ENCODE data around the gene ARHGAP28. TPM values are rescaled to one million over a fixed set of nuclear protein-coding genes. Genes with fewer than 3 reads are reported as not detected.

The ARHGAP28 gene
- total RNA-seq, 2 donors from 2014 or later = 110 to 133 TPM

DNA sequence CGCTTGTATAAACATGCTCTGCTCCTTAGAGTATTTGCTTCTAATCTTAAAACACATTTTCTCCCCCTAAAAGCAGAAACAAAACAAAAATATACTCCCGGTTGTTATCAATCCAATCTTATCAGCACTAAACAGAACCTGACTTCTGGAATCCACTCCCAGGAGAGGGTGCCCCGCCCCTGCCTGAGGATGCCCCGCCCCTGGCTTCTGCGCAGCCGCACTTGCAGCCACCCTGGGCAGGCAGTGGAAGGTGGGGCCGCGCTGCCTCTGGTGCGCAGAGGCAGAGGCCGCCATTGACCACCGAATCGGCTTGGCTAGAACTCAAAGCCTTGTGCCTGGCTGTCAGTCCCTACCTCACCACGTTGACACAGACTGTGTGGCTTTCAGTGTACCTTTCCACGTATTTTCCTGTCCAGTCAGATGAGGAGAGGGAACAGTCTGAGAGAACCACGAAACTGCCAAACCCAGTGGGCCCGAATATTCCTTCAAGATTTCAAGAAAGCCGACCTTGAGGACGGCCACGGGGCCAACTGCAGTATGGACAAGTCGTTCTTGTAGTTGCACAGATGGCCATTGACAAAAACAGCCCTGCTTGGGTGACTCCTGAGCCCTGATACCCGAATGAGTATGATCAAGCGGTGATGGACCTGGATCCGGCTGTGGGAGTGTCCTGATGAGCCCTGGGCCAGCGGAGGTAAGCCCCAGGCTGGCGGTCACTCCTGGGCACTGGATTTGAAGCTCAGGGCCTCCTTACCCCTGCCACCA, 46.2 kb upstream of the ARHGAP28 start:
- H3K9me3 Mint-ChIP-seq = no peaks in the 10 kb centered on the region
- no peaks in the 10 kb centered on the region for H3K27me3 Mint-ChIP-seq (ENCODE audit: insufficient read depth)
- TF ChIP-seq, protein P1, sequence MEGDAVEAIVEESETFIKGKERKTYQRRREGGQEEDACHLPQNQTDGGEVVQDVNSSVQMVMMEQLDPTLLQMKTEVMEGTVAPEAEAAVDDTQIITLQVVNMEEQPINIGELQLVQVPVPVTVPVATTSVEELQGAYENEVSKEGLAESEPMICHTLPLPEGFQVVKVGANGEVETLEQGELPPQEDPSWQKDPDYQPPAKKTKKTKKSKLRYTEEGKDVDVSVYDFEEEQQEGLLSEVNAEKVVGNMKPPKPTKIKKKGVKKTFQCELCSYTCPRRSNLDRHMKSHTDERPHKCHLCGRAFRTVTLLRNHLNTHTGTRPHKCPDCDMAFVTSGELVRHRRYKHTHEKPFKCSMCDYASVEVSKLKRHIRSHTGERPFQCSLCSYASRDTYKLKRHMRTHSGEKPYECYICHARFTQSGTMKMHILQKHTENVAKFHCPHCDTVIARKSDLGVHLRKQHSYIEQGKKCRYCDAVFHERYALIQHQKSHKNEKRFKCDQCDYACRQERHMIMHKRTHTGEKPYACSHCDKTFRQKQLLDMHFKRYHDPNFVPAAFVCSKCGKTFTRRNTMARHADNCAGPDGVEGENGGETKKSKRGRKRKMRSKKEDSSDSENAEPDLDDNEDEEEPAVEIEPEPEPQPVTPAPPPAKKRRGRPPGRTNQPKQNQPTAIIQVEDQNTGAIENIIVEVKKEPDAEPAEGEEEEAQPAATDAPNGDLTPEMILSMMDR (conservative IDR thresholded peaks at IDR 0.05) = no peak
- 91 to 92% methylated on average over 24 to 25 of the region's 25 CpGs for WGBS, 2 experiments (ENCODE audit: insufficient coverage in 1 of 2, insufficient read length in 1 of 2)
- H3K4me3 ChIP-seq (ENCODE audit: low read length) = no peak overlapping the region
- no peak overlapping the region for H3K9ac ChIP-seq (ENCODE audit: extremely low read depth, low read length, poor library complexity, severe bottlenecking)
- H3K36me3 Mint-ChIP-seq (ENCODE audit: low read depth) = no peaks in the 10 kb centered on the region
- no peaks in the 10 kb centered on the region for H3K36me3 ChIP-seq (ENCODE audit: control insufficient read depth, insufficient read depth, low read length)
- DNase-seq = peak; percentile 58
- H3K27ac Mint-ChIP-seq = no peak overlapping the region
- H3K4me1 ChIP-seq (ENCODE audit: control insufficient read depth, insufficient read depth, low read length) = no peaks in the 10 kb centered on the region
- H3K9me3 ChIP-seq (ENCODE audit: control insufficient read depth, low read length) = no peaks in the 10 kb centered on the region
- no peaks in the 10 kb centered on the region for H3K27me3 ChIP-seq (ENCODE audit: control insufficient read depth, insufficient read depth, low read length, poor library complexity, severe bottlenecking)
- H3K4me1 Mint-ChIP-seq = peaks cover 6% of the 10 kb centered on the region
- H3K27ac ChIP-seq (ENCODE audit: low read depth, low read length) = no peak overlapping the region
- H3K4me3 Mint-ChIP-seq = no peak overlapping the region

DNA sequence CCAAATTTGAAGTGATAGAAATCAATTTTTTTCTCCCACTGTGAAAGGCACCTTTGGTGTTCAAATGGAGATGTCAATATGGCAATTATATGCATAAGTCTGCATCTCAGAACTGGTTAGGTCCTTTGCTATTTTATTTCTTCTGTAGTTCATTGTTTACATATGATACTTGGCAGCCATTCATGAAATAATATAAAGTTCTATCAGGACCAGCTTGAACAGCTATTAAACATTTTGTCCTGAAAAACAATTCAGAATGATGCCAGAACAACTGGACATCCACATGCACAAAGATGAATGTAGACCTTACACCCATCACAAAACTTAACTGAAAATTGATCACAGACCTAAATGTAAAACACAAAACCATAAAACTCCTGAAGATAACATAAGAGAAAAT, 41.8 kb upstream of the ARHGAP28 start:
- Histone ChIP-seq H3K9ac (ENCODE audit: extremely low read depth, low read length, poor library complexity, severe bottlenecking) (no peak overlapping the region), H3K36me3 (ENCODE audit: control insufficient read depth, insufficient read depth, low read length) (no peaks in the 10 kb centered on the region), H3K4me1 (ENCODE audit: control insufficient read depth, insufficient read depth, low read length) (no peaks in the 10 kb centered on the region), H3K4me3 (ENCODE audit: low read length) (no peak overlapping the region), H3K27ac (ENCODE audit: low read depth, low read length) (no peak overlapping the region), H3K27me3 (ENCODE audit: control insufficient read depth, insufficient read depth, low read length, poor library complexity, severe bottlenecking) (no peaks in the 10 kb centered on the region), H3K9me3 (ENCODE audit: control insufficient read depth, low read length) (no peaks in the 10 kb centered on the region)
- H3K9me3 Mint-ChIP-seq = no peaks in the 10 kb centered on the region
- H3K4me1 Mint-ChIP-seq = no peaks in the 10 kb centered on the region
- H3K36me3 Mint-ChIP-seq (ENCODE audit: low read depth) = no peaks in the 10 kb centered on the region
- no peaks in the 10 kb centered on the region for H3K27me3 Mint-ChIP-seq (ENCODE audit: insufficient read depth)
- H3K27ac Mint-ChIP-seq = no peak overlapping the region
- TF ChIP-seq, protein P1 (conservative IDR thresholded peaks at IDR 0.05) = no peak
- H3K4me3 Mint-ChIP-seq = no peak overlapping the region
- DNase-seq = no peak

DNA sequence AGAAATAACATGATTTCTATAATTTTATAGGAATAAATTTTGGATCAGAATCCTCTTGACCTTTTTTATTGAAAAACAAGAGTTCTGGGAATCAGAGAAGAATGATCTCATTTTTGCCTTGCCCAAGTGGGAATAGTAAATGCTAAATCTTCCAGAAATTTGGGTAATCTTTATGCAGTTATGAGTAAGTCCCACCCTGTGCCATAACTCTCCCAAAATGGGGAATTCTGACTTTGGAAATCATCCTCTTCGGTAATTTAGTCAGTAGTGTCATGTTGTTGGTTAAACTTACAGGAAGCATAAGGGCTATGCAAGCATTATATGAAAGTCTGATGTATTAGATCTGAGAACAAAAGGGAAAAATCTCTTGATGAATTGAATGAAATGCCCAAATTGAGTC, 20.6 kb upstream of the ARHGAP28 start:
- 88% methylated on average over 1 of the region's 1 CpG; no CpG with 5 or more reads in 1 of the 2 experiments for WGBS, 2 experiments (ENCODE audit: insufficient coverage in 1 of 2, insufficient read length in 1 of 2)
- TF ChIP-seq, protein P1 (conservative IDR thresholded peaks at IDR 0.05) = no peak
- Mint-ChIP-seq H3K27me3 (ENCODE audit: insufficient read depth) (no peaks in the 10 kb centered on the region), H3K9me3 (peaks cover 22% of the 10 kb centered on the region), H3K4me3 (no peak overlapping the region), H3K27ac (no peak overlapping the region), H3K4me1 (peaks cover 5% of the 10 kb centered on the region), H3K36me3 (ENCODE audit: low read depth) (no peaks in the 10 kb centered on the region)
- no peak overlapping the region for H3K9ac ChIP-seq (ENCODE audit: extremely low read depth, low read length, poor library complexity, severe bottlenecking)
- no peaks in the 10 kb centered on the region for H3K36me3 ChIP-seq (ENCODE audit: control insufficient read depth, insufficient read depth, low read length)
- H3K4me1 ChIP-seq (ENCODE audit: control insufficient read depth, insufficient read depth, low read length) = no peaks in the 10 kb centered on the region
- H3K4me3 ChIP-seq (ENCODE audit: low read length) = no peak overlapping the region
- H3K27me3 ChIP-seq (ENCODE audit: control insufficient read depth, insufficient read depth, low read length, poor library complexity, severe bottlenecking) = no peaks in the 10 kb centered on the region
- H3K27ac ChIP-seq (ENCODE audit: low read depth, low read length) = no peak overlapping the region
- DNase-seq = no peak
- no peaks in the 10 kb centered on the region for H3K9me3 ChIP-seq (ENCODE audit: control insufficient read depth, low read length)
